HepG2 (cell line): ENCODE measurements around the gene TMEM87A. TPM values are rescaled to one million over a fixed set of nuclear protein-coding genes. Genes with fewer than 3 reads are reported as not detected.

ENCODE experiments used
- HCFC1 ChIP-seq: fragments of 150-350 bp; IDR thresholded peaks from 2 replicates; pipeline ENCODE4 v1.6.1; 2014; ENCODE audit warnings: low read depth, low read length
- HDAC1 ChIP-seq: sonication (generic); formaldehyde crosslinking; IDR thresholded peaks from 2 replicates; pipeline ENCODE4 v1.5.1; 2020; ENCODE audit warnings: mild to moderate bottlenecking, missing genetic modification reagents
- MAZ ChIP-seq, 2 experiments: sonication (generic) in 1 of 2; formaldehyde crosslinking in 1 of 2; IDR thresholded peaks; 2 replicates each; pipeline versions ENCODE4 v1.5.0 to v1.6.1; 2012 to 2020; ENCODE audit warnings: low read depth in 2 of 2, mild to moderate bottlenecking in 2 of 2, borderline replicate concordance in 1 of 2, improper control_type of control experiment in 1 of 2, low read length in 1 of 2, missing genetic modification reagents in 1 of 2, moderate library complexity in 1 of 2
- NR0B2 ChIP-seq: sonication (generic); formaldehyde crosslinking; IDR thresholded peaks from 2 replicates; pipeline ENCODE4 v1.4.0; 2020; ENCODE audit warnings: mild to moderate bottlenecking, missing genetic modification reagents
- RBM22 ChIP-seq: fragments of 200-400 bp; formaldehyde crosslinking; optimal IDR thresholded peaks from 2 replicates; pipeline ENCODE3; 2017; ENCODE audit warnings: mild to moderate bottlenecking, low read length, moderate library complexity
- ZMYM2 ChIP-seq: sonication (generic); formaldehyde crosslinking; IDR thresholded peaks from 2 replicates; pipeline ENCODE4 v1.8.0; 2022; ENCODE audit warnings: mild to moderate bottlenecking, missing genetic modification reagents
- ZNF160 ChIP-seq: sonication (generic); formaldehyde crosslinking; IDR thresholded peaks from 2 replicates; pipeline ENCODE4 v1.8.0; 2022; ENCODE audit warnings: mild to moderate bottlenecking, inconsistent platforms, missing genetic modification reagents
- ZNF251 ChIP-seq: sonication (generic); formaldehyde crosslinking; IDR thresholded peaks from 2 replicates; pipeline ENCODE4 v1.9.0; 2021; ENCODE audit warnings: mild to moderate bottlenecking, missing genetic modification reagents
- ZNF512B ChIP-seq: sonication (generic); formaldehyde crosslinking; IDR thresholded peaks from 2 replicates; pipeline ENCODE4 v1.5.1; 2020; ENCODE audit warnings: missing genetic modification reagents, mild to moderate bottlenecking, borderline replicate concordance
- ZNF678 ChIP-seq: sonication (generic); formaldehyde crosslinking; IDR thresholded peaks from 2 replicates; pipeline ENCODE4 v1.4.0; 2020; ENCODE audit warnings: mild to moderate bottlenecking, missing genetic modification reagents
- polyA plus RNA-seq, 8 experiments: library from polyadenylated mRNA; depleted of rRNA in 3 of 8; stranded (reverse) in 7 of 8; unstranded in 1 of 8; fragments of >200 nt; fragmentation: Illumina TruSeq in 4 of 8; extraction: Trizol in 4 of 8; gene quantifications; 2 replicates each; pipeline versions ENCODE4 v1.2.1 to v1.2.3, GENCODE V29; 2011 to 2016; ENCODE audit warnings: low read depth in 4 of 8, missing spikeins in 1 of 8, mixed read lengths in 1 of 8; ENCODE audit not compliant: insufficient read depth in 1 of 8
- total RNA-seq, 5 experiments: library from RNA; depleted of rRNA; stranded (reverse); fragments of >200 nt; fragmentation: Illumina TruSeq; extraction: Trizol; gene quantifications; 2 replicates each; pipeline ENCODE4 v1.2.3, GENCODE V29; 2016; ENCODE audit warnings: low read depth in 1 of 5
- TF ChIP-seq, protein P1 (sequence below): sonication (generic); formaldehyde crosslinking; IDR thresholded peaks from one replicate; pipeline ENCODE4 v1.5.1; 2020; ENCODE audit warnings: mild to moderate bottlenecking, missing genetic modification reagents; ENCODE audit errors: not compliant biosample characterization
- TF ChIP-seq, protein P2 (sequence below): sonication (generic); formaldehyde crosslinking; IDR thresholded peaks from 2 replicates; pipeline ENCODE4 v1.9.0; 2022; ENCODE audit warnings: low read depth, missing genetic modification reagents

Gene TMEM87A
- total and polyA plus RNA-seq, 2 of the 13 experiments (the other 11 are each of a cell fraction or from before 2014, with no cell fraction given), result 20.2 to 42.8 TPM

DNA sequence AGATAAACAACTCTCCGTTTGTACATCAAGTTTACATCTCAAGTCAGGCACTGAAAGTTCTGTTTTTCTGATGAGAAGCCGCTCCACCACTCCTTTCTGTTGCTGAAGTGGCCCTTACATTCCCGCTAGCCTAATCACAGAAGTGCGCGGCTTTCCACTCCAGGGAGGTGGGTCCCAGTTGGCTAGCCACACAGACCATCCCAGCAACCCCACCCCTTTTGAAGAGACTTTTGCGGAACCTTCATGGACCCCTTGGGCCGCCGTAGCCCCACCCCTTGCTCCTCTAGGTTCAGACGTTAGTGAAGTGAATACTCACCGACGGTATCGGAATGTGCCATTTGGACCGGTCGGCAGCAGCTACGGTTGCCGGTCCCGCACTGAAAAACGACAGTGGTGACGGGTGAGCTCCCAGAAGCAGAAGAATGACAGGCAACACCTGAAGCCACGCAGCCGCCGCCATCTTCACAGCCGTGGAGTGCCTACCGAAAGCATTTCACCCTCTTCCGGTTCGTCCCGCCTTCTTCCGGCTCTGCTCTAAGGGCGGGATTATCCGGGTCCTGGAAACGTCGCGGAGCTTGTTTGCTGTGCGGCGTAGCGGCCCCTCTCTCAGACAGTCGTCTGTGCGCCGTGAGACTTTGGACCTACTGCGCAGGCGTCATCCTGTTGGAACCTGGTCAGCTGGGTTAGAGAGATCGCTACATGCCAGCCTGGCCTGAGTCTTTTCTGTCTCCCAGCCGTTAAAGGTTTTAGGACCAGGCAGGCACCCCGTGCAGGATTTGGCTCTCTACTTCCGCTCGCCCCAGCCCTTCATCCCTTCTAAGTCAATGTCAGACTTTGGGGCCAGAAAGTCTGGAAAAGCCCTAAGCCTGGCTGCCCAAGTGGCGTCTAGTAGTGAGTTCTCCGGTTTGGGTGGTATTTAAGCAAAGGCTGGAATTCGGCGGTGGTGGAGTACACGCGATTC lies at the start of gene TMEM87A, which contains the start of gene GANC (continued):
- TF ChIP-seq RBM22 (no peak), ZNF160 (CRISPR knock-in tag) (0 out of 2 replicates have a peak, but pooled peaks have one; percentile 26), ZMYM2 (CRISPR knock-in tag) (0 out of 2 replicates have a peak, but pooled peaks have one; percentile 22), HCFC1 (peak; percentile 16; the same call in 1 of the 2 replicates), HDAC1 (CRISPR knock-in tag) (peak; percentile 75; the same call in 1 of the 2 replicates), MAZ (IDR thresholded peaks at IDR 0.05; ENCODE audit: borderline replicate concordance, low read depth, low read length) (peak; percentile 38; the same call in 1 of the 2 replicates), MAZ (CRISPR knock-in tag; IDR thresholded peaks at IDR 0.05; ENCODE audit: low read depth) (0 out of 2 replicates have a peak, but pooled peaks have one; percentile 51), NR0B2 (CRISPR knock-in tag) (peak; percentile 19; the same call in 1 of the 2 replicates), ZNF678 (no peak), ZNF251 (no peak), ZNF512B (CRISPR knock-in tag) (peak; percentile 58; the same call in 1 of the 2 replicates)
- TF ChIP-seq, protein P1, sequence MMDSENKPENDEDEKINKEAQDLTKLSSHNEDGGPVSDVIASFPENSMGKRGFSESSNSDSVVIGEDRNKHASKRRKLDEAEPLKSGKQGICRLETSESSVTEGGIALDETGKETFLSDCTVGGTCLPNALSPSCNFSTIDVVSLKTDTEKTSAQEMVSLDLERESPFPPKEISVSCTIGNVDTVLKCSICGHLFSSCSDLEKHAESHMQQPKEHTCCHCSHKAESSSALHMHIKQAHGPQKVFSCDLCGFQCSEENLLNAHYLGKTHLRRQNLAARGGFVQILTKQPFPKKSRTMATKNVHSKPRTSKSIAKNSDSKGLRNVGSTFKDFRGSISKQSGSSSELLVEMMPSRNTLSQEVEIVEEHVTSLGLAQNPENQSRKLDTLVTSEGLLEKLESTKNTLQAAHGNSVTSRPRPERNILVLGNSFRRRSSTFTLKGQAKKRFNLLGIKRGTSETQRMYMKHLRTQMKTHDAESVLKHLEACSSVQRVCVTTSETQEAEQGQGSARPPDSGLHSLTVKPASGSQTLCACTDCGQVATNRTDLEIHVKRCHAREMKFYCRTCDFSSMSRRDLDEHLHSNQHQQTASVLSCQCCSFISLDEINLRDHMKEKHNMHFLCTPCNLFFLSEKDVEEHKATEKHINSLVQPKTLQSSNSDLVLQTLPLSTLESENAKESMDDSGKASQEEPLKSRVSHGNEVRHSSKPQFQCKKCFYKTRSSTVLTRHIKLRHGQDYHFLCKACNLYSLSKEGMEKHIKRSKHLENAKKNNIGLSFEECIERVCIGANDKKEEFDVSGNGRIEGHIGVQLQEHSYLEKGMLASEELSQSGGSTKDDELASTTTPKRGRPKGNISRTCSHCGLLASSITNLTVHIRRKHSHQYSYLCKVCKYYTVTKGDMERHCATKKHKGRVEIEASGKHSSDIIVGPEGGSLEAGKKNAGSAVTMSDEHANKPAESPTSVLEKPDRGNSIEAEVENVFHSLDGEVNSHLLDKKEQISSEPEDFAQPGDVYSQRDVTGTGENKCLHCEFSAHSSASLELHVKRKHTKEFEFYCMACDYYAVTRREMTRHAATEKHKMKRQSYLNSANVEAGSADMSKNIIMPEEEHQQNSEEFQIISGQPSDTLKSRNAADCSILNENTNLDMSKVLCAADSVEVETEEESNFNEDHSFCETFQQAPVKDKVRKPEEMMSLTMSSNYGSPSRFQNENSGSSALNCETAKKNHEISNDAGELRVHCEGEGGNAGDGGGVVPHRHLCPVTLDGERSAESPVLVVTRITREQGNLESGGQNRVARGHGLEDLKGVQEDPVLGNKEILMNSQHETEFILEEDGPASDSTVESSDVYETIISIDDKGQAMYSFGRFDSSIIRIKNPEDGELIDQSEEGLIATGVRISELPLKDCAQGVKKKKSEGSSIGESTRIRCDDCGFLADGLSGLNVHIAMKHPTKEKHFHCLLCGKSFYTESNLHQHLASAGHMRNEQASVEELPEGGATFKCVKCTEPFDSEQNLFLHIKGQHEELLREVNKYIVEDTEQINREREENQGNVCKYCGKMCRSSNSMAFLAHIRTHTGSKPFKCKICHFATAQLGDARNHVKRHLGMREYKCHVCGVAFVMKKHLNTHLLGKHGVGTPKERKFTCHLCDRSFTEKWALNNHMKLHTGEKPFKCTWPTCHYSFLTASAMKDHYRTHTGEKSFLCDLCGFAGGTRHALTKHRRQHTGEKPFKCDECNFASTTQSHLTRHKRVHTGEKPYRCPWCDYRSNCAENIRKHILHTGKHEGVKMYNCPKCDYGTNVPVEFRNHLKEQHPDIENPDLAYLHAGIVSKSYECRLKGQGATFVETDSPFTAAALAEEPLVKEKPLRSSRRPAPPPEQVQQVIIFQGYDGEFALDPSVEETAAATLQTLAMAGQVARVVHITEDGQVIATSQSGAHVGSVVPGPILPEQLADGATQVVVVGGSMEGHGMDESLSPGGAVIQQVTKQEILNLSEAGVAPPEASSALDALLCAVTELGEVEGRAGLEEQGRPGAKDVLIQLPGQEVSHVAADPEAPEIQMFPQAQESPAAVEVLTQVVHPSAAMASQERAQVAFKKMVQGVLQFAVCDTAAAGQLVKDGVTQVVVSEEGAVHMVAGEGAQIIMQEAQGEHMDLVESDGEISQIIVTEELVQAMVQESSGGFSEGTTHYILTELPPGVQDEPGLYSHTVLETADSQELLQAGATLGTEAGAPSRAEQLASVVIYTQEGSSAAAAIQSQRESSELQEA (CRISPR knock-in tag), result peak; percentile 57
- TF ChIP-seq, protein P2, sequence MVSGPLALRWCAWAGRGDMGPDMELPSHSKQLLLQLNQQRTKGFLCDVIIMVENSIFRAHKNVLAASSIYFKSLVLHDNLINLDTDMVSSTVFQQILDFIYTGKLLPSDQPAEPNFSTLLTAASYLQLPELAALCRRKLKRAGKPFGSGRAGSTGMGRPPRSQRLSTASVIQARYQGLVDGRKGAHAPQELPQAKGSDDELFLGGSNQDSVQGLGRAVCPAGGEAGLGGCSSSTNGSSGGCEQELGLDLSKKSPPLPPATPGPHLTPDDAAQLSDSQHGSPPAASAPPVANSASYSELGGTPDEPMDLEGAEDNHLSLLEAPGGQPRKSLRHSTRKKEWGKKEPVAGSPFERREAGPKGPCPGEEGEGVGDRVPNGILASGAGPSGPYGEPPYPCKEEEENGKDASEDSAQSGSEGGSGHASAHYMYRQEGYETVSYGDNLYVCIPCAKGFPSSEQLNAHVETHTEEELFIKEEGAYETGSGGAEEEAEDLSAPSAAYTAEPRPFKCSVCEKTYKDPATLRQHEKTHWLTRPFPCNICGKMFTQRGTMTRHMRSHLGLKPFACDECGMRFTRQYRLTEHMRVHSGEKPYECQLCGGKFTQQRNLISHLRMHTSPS (CRISPR knock-in tag), result peak; percentile 41; the same call in 1 of the 2 replicates
